ENCODE data around the gene IRF9. TPM values are rescaled to one million over a fixed set of nuclear protein-coding genes. Genes with fewer than 3 reads are reported as not detected.
A peak's percentile ranks its signal among the peaks of the same experiment; 100 is the strongest.

IRF9 gene
- total and polyA plus RNA-seq, 2 of the 13 experiments (the other 11 are each of a cell fraction or from before 2014, with no cell fraction given): 14.9 to 49.7 TPM

GRCh38 chr14:24137529-24138395, 23.3 kb upstream of the IRF9 start:
- Histone ChIP-seq H3K36me3 (replicated peaks in 1 of 2; ENCODE audit: control insufficient read depth in 1 of 2, insufficient read depth in 2 of 2, low read length in 2 of 2) (peaks cover 17 to 26% of the 10 kb centered on the region in 2 experiments), H3K9ac (ENCODE audit: insufficient read depth, low read depth, low read length) (peak overlapping the region; percentile 94), H3K27ac (ENCODE audit: extremely low read length, insufficient read depth, low read length) (peak overlapping the region; percentile 75), H3K4me1 (ENCODE audit: insufficient read depth, low read length) (peaks cover 59% of the 10 kb centered on the region), H3K4me3 (replicated peaks in 1 of 3; ENCODE audit: insufficient read depth in 1 of 3, low read depth in 2 of 3, low read length in 3 of 3) (peak overlapping the region; percentile 91 to 98 (median 93); a peak in 4 of 6 replicates), H2AFZ (ENCODE audit: low read length) (no peak overlapping the region), H3K9me3 (ENCODE audit: low read length) (no peaks in the 10 kb centered on the region), H3K79me2 (ENCODE audit: insufficient read depth, low read length) (peaks cover 44% of the 10 kb centered on the region), H4K20me1 (ENCODE audit: insufficient read depth, low read length) (peaks cover 11% of the 10 kb centered on the region), H3K4me2 (ENCODE audit: low read depth, low read length) (peak overlapping the region; percentile 97), H3K27me3 (ENCODE audit: control insufficient read depth in 1 of 2, insufficient read depth in 2 of 2, low read length in 2 of 2) (no peaks in the 10 kb centered on the region; a peak in 1 of 5 replicates)
- ATAC-seq (no peak), FAIRE-seq (no peak), DNase-seq (ENCODE audit: low spot score) (no peak)
- ChIA-PET CTCF (ENCODE audit: low intra/inter-chr PET ratio, low total read pairs) (no interaction called here), POLR2A (interaction anchor here (0.9 to 22.7 kb wide), 15 partner anchors 9 to 1043 kb away, joined by 3 to 977 read pairs (median 27); partner anchors contain the start of genes ACIN1, C14orf119, CHMP4A and CIDEB)
- WGBS (ENCODE audit: low lambda C conversion rate): 92% methylated on average over 8 of the region's 8 CpGs
- intact Hi-C loops (cut with micrococcal nuclease; ENCODE audit: unreplicated experiment): no loop called here
- BruUV-seq (replicated peaks): TSS peak; percentile 61
- in situ Hi-C loops (cut with HindIII; ENCODE audit: extremely low pct_ligation_motif_present, low pct_unique_long_range_greater_than_20kb): loop anchor here (25.0 kb wide), 1 partner anchor 825 kb away; the partner anchor contains the start of genes BCL2L2, PABPN1 and PPP1R3E
- 0 out of 2 replicates have a peak, but pooled peaks have one; percentile 8 for TF ChIP-seq PPARG (CRISPR knock-in tag; conservative IDR thresholded peaks at IDR 0.05)
- peak; percentile 49; the same call in 1 of the 2 replicates for TF ChIP-seq SMAD1 (CRISPR knock-in tag; IDR thresholded peaks at IDR 0.05; ENCODE audit: borderline replicate concordance, low read depth)
- TF ChIP-seq TFDP2 (CRISPR knock-in tag; IDR thresholded peaks at IDR 0.05): no peak
- TF ChIP-seq GFI1 (CRISPR knock-in tag; IDR thresholded peaks at IDR 0.05; ENCODE audit: borderline replicate concordance): no peak
- TF ChIP-seq RAD51 (IDR thresholded peaks at IDR 0.05; ENCODE audit: borderline replicate concordance): no peak
- no peak for TF ChIP-seq SIN3A (IDR thresholded peaks at IDR 0.05; ENCODE audit: borderline replicate concordance, low read depth, low read length)
- peak; percentile 30 for TF ChIP-seq ZNF781 (CRISPR knock-in tag; IDR thresholded peaks at IDR 0.05; ENCODE audit: borderline replicate concordance, not compliant biosample characterization)
- 0 out of 2 replicates have a peak, but pooled peaks have one; percentile 41 for TF ChIP-seq ZNF546 (CRISPR knock-in tag; conservative IDR thresholded peaks at IDR 0.05)
- peak; percentile 1; the same call in 1 of the 2 replicates for TF ChIP-seq BHLHE40 (IDR thresholded peaks at IDR 0.05; ENCODE audit: low read length)
- TF ChIP-seq ZNF850 (CRISPR knock-in tag; conservative IDR thresholded peaks at IDR 0.05): no peak
- no peak for TF ChIP-seq CEBPB (IDR thresholded peaks at IDR 0.05; ENCODE audit: borderline replicate concordance, low read depth, low read length)
- TF ChIP-seq EHMT2 (IDR thresholded peaks at IDR 0.05; ENCODE audit: borderline replicate concordance, low read depth, low read length): no peak
- no peak for TF ChIP-seq DPF2 (CRISPR knock-in tag; IDR thresholded peaks at IDR 0.05; ENCODE audit: borderline replicate concordance, low read depth)
- TF ChIP-seq ARNT (IDR thresholded peaks at IDR 0.05): no peak
- 0 out of 2 replicates have a peak, but pooled peaks have one; percentile 18 for TF ChIP-seq ELF3 (CRISPR knock-in tag; IDR thresholded peaks at IDR 0.05)
- no peak for TF ChIP-seq CBX2 (IDR thresholded peaks at IDR 0.05; ENCODE audit: low read depth, low read length)
- TF ChIP-seq CBX2 (CRISPR knock-in tag; IDR thresholded peaks at IDR 0.05; ENCODE audit: low read depth): no peak
- no peak for TF ChIP-seq MTF1 (CRISPR knock-in tag; IDR thresholded peaks at IDR 0.05)
- no peak for TF ChIP-seq ZBTB7A (CRISPR knock-in tag; IDR thresholded peaks at IDR 0.05)
- no peak for TF ChIP-seq MLX (CRISPR knock-in tag; IDR thresholded peaks at IDR 0.05)
- TF ChIP-seq THAP8 (CRISPR knock-in tag; IDR thresholded peaks at IDR 0.05; ENCODE audit: borderline replicate concordance): no peak
- TF ChIP-seq POLR2A (IDR thresholded peaks at IDR 0.05; ENCODE audit: insufficient read depth in 1 of 2, low read depth in 2 of 2, low read length in 2 of 2): 0 out of 4 replicates have a peak, but pooled peaks of 1 of the 2 experiments have one; percentile 39
- TF ChIP-seq ATRX (CRISPR knock-in tag; IDR thresholded peaks at IDR 0.05; ENCODE audit: borderline replicate concordance): no peak
- TF ChIP-seq ZNF335 (CRISPR knock-in tag; IDR thresholded peaks at IDR 0.05): no peak

All from HepG2 (cell line).